GM12872 (cell line): ENCODE results near the gene ITPK1.

Experiments
- TF ChIP-seq, protein P1 (sequence below): IDR thresholded peaks from 3 replicates; pipeline ENCODE4 v1.5.1; 2011; ENCODE audit warnings: low read depth, mild to moderate bottlenecking, low read length, moderate library complexity; ENCODE audit not compliant: insufficient read depth

The ITPK1 gene

DNA sequence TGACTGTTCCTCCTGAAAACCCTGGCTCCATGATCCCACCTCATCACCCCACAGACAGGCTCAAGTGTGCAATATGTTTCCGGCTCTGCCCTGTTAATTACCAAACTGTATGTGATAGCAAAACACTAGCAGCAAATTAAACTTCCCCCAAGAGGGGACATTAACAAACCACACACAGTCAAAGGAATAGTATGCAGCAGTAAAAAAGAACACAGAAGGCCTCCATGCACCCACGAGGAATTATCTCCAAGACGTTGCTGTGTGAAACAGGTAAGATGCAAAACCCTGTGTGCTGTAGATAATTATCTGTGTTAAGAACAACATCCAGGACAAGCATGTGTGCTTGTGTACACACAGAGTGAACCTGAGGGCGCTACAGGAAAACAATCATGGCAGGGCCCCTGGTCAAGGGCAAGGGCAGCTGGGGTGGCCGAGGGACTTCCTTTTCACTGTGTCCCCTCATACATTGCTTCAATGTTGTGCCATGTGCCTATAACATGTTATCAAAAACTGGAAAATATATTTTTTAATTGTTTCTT lies 35.8 kb downstream of the ITPK1 start:
- TF ChIP-seq, protein P1, sequence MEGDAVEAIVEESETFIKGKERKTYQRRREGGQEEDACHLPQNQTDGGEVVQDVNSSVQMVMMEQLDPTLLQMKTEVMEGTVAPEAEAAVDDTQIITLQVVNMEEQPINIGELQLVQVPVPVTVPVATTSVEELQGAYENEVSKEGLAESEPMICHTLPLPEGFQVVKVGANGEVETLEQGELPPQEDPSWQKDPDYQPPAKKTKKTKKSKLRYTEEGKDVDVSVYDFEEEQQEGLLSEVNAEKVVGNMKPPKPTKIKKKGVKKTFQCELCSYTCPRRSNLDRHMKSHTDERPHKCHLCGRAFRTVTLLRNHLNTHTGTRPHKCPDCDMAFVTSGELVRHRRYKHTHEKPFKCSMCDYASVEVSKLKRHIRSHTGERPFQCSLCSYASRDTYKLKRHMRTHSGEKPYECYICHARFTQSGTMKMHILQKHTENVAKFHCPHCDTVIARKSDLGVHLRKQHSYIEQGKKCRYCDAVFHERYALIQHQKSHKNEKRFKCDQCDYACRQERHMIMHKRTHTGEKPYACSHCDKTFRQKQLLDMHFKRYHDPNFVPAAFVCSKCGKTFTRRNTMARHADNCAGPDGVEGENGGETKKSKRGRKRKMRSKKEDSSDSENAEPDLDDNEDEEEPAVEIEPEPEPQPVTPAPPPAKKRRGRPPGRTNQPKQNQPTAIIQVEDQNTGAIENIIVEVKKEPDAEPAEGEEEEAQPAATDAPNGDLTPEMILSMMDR, result no peak

DNA sequence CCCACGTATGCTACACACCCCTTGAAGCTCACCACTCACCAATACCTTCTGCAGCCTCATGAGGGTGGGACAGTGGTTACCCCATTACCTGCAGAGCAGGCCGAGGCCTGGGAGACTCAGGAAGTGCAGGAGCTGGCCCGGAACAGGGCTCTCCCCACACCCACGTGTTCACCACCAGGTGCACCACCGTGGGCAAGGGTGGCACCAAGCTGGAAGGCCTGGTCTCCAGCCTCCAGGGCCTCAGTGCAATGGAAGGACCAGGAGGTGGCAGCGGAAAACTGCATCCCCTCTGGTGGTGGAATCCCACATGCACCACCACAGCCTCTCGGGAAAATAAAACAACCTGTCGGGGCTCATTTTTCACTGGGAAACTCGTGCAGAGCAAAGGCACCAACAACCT lies 36.4 kb downstream of the ITPK1 start:
- TF ChIP-seq, protein P1, result no peak

DNA sequence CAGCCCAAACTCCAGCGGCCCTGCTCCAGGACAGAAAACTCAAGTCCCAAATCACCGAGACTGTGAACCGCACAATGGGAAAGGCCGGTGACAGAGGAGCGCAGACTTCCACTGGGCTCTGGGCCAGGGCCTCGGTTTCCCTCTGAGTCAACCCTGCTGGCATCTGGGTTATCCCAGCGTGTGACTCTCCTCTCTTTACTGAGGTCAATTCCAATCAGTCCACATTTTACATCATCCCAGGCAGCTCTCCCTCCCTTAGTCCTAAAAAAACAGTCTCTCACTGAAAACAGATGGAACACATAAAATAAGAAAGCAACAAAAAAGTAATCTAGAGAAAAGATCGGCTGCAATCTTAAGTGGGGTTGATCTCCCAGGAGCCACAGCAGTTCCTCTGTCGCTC lies 36.9 kb downstream of the ITPK1 start:
- TF ChIP-seq, protein P1, result no peak

DNA sequence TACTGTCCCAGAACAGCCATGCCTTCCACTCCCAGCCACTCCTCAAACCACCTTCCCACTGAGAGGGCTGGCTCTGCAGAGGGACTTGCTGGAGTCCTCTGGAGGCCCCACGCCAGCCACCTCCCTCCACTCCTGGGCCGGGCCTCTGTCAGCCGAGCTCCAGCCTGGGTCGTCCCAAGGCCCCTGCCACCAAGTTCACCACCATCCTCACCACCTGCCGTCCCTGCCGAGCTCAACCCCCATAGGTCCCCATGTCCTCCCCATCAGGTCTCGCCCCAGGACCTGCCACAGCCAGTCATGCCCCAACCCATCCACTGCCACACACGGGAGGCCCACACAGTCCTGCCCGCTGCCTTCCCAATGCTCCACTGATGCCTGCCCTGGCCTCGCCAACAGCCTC lies 39.0 kb downstream of the ITPK1 start:
- TF ChIP-seq, protein P1, result no peak

DNA sequence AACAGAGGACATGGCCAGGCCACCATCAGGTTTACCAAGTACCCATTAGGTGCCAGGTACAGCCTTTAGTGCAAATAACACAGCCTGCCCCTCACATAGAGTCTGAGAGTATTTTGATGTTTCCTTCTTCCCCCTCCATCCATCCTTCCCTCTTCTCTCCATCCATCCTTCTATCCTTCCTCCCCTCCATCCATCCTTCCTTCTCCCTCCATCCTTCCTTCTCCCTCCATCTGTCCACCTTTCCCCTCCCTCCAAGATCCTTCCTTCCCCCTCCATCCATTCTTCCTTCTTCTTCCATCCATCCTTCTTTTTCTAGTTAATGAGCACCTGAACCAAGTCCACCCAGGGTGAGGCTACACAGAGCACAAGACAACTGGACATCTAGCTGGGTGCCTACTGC lies 39.8 kb downstream of the ITPK1 start:
- TF ChIP-seq, protein P1, result no peak

DNA sequence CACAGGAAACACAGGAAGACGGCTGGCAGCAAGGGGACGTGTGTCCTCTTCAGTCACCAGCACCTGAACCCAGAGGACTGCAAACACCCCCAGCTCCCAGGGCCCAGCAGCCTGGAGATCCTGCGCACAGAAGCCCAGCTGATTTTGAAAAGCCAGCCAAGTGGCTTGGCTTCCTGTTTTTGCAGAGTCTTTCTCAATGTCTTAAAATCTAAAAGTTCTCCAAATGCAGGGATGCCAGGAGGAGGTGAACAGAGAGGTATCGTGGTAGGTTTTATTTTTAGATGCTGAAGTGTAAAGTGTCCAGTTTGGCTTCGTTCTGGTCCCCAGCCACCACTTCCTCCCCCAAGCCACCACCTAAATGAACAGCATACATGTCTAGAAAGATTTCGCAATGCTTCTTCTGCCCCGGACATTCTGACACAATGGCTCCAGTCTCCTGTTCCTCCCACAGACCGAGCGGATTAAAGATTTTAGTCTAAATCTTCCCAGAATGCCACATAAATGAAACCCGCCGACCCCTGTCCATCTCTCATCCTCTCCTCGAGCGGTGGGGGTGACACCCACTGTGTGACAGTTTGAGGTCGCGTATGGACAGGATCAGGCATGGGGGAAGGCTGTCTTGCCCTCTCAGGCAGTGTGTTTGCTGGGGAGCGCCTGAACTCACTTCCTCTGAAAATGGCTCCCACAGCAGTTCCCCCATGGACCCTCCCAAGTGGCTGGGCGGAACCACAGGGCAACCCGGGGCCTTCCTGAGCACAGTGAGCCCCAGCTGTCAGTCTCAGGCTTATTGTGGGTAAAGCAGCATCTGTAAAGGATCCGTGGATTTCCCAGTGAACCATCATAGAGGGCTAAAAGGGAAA lies 41.6 kb downstream of the ITPK1 start:
- TF ChIP-seq, protein P1, result no peak

DNA sequence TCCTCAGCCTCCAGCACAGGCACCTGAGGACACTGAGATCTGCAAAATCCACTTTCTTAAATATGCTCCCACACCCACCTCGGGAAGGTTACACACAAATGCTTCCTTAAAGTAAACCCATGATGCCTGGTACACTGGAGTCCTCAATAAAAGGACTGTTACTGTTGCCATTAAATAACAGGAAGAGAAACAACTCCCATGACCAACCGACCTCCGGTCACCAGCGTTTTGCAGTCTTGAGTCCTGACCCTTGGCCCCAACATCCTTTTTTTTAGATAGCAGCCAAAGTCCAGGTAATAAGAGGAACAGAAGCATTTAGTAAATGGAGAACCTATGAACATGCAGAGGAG lies 42.4 kb downstream of the ITPK1 start:
- TF ChIP-seq, protein P1, result no peak
